Peyer's patch (tissue), 4 donors: ENCODE data around the gene TNFRSF8.

Experiments
- POLR2A ChIP-seq, 2 donors: fragments of 450-650 bp; IDR thresholded peaks; one replicate each; pipeline ENCODE4 v1.5.1; 2017; ENCODE audit warnings: antibody characterized with exemption in 2 of 2, mild to moderate bottlenecking in 2 of 2, moderate library complexity in 2 of 2
- TF ChIP-seq, protein P1 (sequence below), 6 experiments: fragments of 450-650 bp in 4 of 6; fragments of 200-600 bp in 2 of 6; sonication (generic) in 1 of 6; IDR thresholded peaks; one replicate each; pipeline ENCODE4 v1.5.1; 2017 to 2019; ENCODE audit warnings: antibody characterized with exemption in 6 of 6, mild to moderate bottlenecking in 3 of 6, moderate library complexity in 1 of 6

DNA sequence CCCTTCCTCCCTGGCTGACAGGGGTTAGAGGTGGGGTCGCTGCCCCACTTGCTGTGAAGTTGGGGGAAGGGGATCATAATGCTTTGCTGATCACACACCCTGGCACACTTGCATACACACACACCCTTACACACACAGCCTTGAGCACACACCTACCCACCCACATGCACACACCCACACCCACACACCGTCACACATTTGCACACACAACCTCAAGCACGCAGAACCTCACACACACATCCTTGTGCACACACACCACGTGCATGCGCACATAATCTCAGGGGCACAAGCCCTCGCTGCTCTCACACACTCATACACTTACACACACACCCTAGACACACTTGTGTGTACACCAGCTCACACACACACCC is 16.4 kb upstream of the TNFRSF8 start:
- TF ChIP-seq, protein P1, sequence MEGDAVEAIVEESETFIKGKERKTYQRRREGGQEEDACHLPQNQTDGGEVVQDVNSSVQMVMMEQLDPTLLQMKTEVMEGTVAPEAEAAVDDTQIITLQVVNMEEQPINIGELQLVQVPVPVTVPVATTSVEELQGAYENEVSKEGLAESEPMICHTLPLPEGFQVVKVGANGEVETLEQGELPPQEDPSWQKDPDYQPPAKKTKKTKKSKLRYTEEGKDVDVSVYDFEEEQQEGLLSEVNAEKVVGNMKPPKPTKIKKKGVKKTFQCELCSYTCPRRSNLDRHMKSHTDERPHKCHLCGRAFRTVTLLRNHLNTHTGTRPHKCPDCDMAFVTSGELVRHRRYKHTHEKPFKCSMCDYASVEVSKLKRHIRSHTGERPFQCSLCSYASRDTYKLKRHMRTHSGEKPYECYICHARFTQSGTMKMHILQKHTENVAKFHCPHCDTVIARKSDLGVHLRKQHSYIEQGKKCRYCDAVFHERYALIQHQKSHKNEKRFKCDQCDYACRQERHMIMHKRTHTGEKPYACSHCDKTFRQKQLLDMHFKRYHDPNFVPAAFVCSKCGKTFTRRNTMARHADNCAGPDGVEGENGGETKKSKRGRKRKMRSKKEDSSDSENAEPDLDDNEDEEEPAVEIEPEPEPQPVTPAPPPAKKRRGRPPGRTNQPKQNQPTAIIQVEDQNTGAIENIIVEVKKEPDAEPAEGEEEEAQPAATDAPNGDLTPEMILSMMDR (IDR thresholded peaks at IDR 0.05), result no peak
- no peak for TF ChIP-seq POLR2A (IDR thresholded peaks at IDR 0.05)
